ENCODE measurements around the gene CERT1.

Gene CERT1

DNA sequence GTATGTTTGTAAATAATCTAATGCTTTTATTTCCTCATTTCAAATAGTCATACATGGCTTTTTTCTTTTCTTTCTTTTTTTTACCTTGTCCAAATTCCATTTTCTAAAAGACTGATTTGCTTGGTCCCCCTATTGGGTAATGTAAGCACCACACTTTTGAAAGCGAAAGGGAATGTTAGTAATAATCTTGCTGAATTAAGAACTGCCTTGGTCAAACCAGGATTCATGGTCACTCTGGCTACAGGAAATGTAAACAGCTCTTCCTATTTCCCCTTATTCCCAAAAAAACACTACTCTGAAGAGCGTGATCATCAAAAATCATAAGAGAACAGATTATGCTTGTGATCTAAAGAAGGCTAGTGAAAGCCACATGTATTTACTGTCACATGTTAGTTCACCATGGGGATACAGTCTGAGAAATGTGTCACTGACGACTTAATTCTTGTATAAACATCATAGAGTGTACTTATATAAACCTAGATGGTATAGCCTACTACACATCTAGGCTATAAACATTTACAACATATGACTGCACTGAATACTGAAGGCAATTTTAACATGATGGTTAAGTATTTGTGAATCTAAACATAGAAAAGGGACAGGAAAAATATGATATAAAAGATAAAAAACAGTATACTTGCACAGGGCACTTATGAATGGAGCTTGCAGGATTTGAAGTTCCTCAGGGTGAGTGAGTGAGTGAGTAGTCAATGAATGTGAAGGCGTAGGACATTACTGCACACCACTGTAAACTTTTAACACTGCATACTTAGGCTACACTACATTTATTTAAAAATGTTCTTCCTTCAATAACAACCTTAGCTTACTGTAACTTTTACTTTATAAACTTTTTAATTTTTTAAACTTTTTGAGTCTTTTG lies 99.1 kb downstream of the CERT1 start:
- Histone ChIP-seq H3K4me1 (ENCODE audit: control insufficient read depth, insufficient read depth, low read length) (peaks cover 21% of the 10 kb centered on the region), H3K9me3 (ENCODE audit: control insufficient read depth, insufficient read depth, low read length) (no peaks in the 10 kb centered on the region), H3K36me3 (ENCODE audit: control insufficient read depth, insufficient read depth, low read length) (peaks cover 25% of the 10 kb centered on the region), H3K27me3 (ENCODE audit: control insufficient read depth, insufficient read depth, low read length) (no peaks in the 10 kb centered on the region), H3K9ac (ENCODE audit: low read depth, low read length) (no peak overlapping the region), H3K27ac (ENCODE audit: low read depth, low read length) (peak overlapping the region; percentile 33), H3K4me3 (ENCODE audit: low read depth, low read length) (no peak overlapping the region)

- peaks cover 4% of the 10 kb centered on the region; the same call in 1 of the 2 replicates for H3K4me1 ChIP-seq (ENCODE audit: control insufficient read depth, insufficient read depth, low read length)
- H3K4me3 ChIP-seq (ENCODE audit: low read depth, low read length), result no peak overlapping the region
- H3K27ac ChIP-seq (ENCODE audit: low read depth, low read length), result no peak overlapping the region
- H3K36me3 ChIP-seq (ENCODE audit: control insufficient read depth, insufficient read depth, low read length), result peaks cover 10% of the 10 kb centered on the region
- H3K9ac ChIP-seq (ENCODE audit: low read depth, low read length), result no peak overlapping the region
- H3K27me3 ChIP-seq (ENCODE audit: control insufficient read depth, insufficient read depth, low read length), result peaks cover 3% of the 10 kb centered on the region
- H3K9me3 ChIP-seq (ENCODE audit: control insufficient read depth, insufficient read depth, low read length), result no peaks in the 10 kb centered on the region
Measured at GRCh38 chr5:75405296-75405695, 106.1 kb downstream of the CERT1 start.

DNA sequence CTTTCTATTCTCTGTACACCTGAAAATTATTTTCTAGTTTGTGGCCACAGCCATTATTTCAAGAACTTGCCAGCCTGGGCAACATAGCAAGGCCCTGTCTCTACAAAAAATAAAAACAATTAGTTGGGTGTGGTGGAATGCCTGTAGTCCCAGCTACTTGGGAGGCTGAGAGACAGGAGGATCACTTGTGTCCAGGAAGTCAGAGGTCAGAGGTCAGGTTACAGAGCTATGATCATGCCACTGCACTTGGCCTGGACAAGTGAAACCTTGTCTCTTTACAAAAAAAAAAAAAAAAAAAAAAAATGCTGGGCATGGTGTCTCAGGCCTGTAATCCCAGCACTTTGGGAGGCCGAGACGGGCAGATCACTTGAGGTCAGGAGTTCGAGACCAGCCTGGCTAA lies 116.2 kb downstream of the CERT1 start:
- H3K27ac ChIP-seq (ENCODE audit: low read depth, low read length), result no peak overlapping the region
- H3K4me3 ChIP-seq (ENCODE audit: low read depth, low read length), result no peak overlapping the region
- H3K27me3 ChIP-seq (ENCODE audit: control insufficient read depth, insufficient read depth, low read length), result no peaks in the 10 kb centered on the region
- peaks cover 16% of the 10 kb centered on the region for H3K36me3 ChIP-seq (ENCODE audit: control insufficient read depth, insufficient read depth, low read length)
- H3K9me3 ChIP-seq (ENCODE audit: control insufficient read depth, insufficient read depth, low read length), result no peaks in the 10 kb centered on the region
- peaks cover 10% of the 10 kb centered on the region for H3K4me1 ChIP-seq (ENCODE audit: control insufficient read depth, insufficient read depth, low read length)
- no peak overlapping the region for H3K9ac ChIP-seq (ENCODE audit: low read depth, low read length)

DNA sequence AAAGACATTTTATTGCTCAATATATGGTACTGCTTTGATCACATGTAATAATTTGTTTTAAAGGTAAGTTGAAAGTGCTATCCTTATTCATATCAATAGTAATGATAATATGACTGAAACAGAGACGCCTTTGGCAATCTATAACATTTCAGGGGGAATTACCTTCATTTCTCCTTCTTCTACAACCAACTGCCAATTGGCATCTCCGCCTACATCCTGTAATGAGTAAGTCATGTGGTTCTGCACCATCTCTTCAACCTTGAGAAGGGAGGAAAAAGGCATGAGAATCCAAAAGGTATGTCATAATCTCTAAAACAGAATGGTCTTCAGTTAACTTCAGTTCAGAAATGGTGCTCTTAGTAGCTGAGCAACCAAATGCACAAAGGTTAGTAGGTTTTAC lies 122.0 kb downstream of the CERT1 start:
- H3K9ac ChIP-seq (ENCODE audit: low read depth, low read length), result no peak overlapping the region
- no peaks in the 10 kb centered on the region for H3K9me3 ChIP-seq (ENCODE audit: control insufficient read depth, insufficient read depth, low read length)
- peaks cover 30% of the 10 kb centered on the region for H3K36me3 ChIP-seq (ENCODE audit: control insufficient read depth, insufficient read depth, low read length)
- no peaks in the 10 kb centered on the region for H3K27me3 ChIP-seq (ENCODE audit: control insufficient read depth, insufficient read depth, low read length)
- H3K27ac ChIP-seq (ENCODE audit: low read depth, low read length), result no peak overlapping the region
- H3K4me3 ChIP-seq (ENCODE audit: low read depth, low read length), result no peak overlapping the region
- H3K4me1 ChIP-seq (ENCODE audit: control insufficient read depth, insufficient read depth, low read length), result no peaks in the 10 kb centered on the region

- Histone ChIP-seq H3K27ac (ENCODE audit: low read depth, low read length) (no peak overlapping the region), H3K36me3 (ENCODE audit: control insufficient read depth, insufficient read depth, low read length) (peaks cover 44% of the 10 kb centered on the region), H3K4me3 (ENCODE audit: low read depth, low read length) (no peak overlapping the region), H3K4me1 (ENCODE audit: control insufficient read depth, insufficient read depth, low read length) (no peaks in the 10 kb centered on the region), H3K9ac (ENCODE audit: low read depth, low read length) (no peak overlapping the region), H3K27me3 (ENCODE audit: control insufficient read depth, insufficient read depth, low read length) (no peaks in the 10 kb centered on the region), H3K9me3 (ENCODE audit: control insufficient read depth, insufficient read depth, low read length) (no peaks in the 10 kb centered on the region)
Measured at GRCh38 chr5:75387806-75388205, 123.6 kb downstream of the CERT1 start.

GRCh38 chr5:75384218-75384617 lies 127.2 kb downstream of the CERT1 start:
- Histone ChIP-seq H3K27ac (ENCODE audit: low read depth, low read length) (no peak overlapping the region), H3K36me3 (ENCODE audit: control insufficient read depth, insufficient read depth, low read length) (peaks cover 70% of the 10 kb centered on the region), H3K4me1 (ENCODE audit: control insufficient read depth, insufficient read depth, low read length) (no peaks in the 10 kb centered on the region), H3K27me3 (ENCODE audit: control insufficient read depth, insufficient read depth, low read length) (no peaks in the 10 kb centered on the region), H3K9me3 (ENCODE audit: control insufficient read depth, insufficient read depth, low read length) (no peaks in the 10 kb centered on the region), H3K9ac (ENCODE audit: low read depth, low read length) (no peak overlapping the region), H3K4me3 (ENCODE audit: low read depth, low read length) (no peak overlapping the region)

- Histone ChIP-seq H3K9ac (ENCODE audit: low read depth, low read length) (no peak overlapping the region), H3K36me3 (ENCODE audit: control insufficient read depth, insufficient read depth, low read length) (peaks cover 89% of the 10 kb centered on the region), H3K27ac (ENCODE audit: low read depth, low read length) (no peak overlapping the region), H3K27me3 (ENCODE audit: control insufficient read depth, insufficient read depth, low read length) (no peaks in the 10 kb centered on the region), H3K4me3 (ENCODE audit: low read depth, low read length) (no peak overlapping the region), H3K4me1 (ENCODE audit: control insufficient read depth, insufficient read depth, low read length) (no peaks in the 10 kb centered on the region), H3K9me3 (ENCODE audit: control insufficient read depth, insufficient read depth, low read length) (no peaks in the 10 kb centered on the region)
Measured at GRCh38 chr5:75381456-75381855, 130.0 kb downstream of the CERT1 start.

- H3K36me3 ChIP-seq (ENCODE audit: control insufficient read depth, insufficient read depth, low read length), result peaks cover 77% of the 10 kb centered on the region
Measured at GRCh38 chr5:75380099-75380498, 131.3 kb downstream of the CERT1 start.

GRCh38 chr5:75375414-75375813 lies 136.0 kb downstream of the CERT1 start:
- no peaks in the 10 kb centered on the region for H3K9me3 ChIP-seq (ENCODE audit: control insufficient read depth, insufficient read depth, low read length)
- no peak overlapping the region for H3K9ac ChIP-seq (ENCODE audit: low read depth, low read length)
- peaks cover 45% of the 10 kb centered on the region for H3K36me3 ChIP-seq (ENCODE audit: control insufficient read depth, insufficient read depth, low read length)
- H3K4me1 ChIP-seq (ENCODE audit: control insufficient read depth, insufficient read depth, low read length), result no peaks in the 10 kb centered on the region
- no peak overlapping the region for H3K27ac ChIP-seq (ENCODE audit: low read depth, low read length)
- H3K27me3 ChIP-seq (ENCODE audit: control insufficient read depth, insufficient read depth, low read length), result no peaks in the 10 kb centered on the region
- H3K4me3 ChIP-seq (ENCODE audit: low read depth, low read length), result no peak overlapping the region

More at GRCh38 chr5:75380099-75380498, 131.3 kb downstream of the CERT1 start:
- H3K9ac ChIP-seq (ENCODE audit: low read depth, low read length), result no peak overlapping the region
- no peaks in the 10 kb centered on the region for H3K9me3 ChIP-seq (ENCODE audit: control insufficient read depth, insufficient read depth, low read length)
- no peaks in the 10 kb centered on the region for H3K27me3 ChIP-seq (ENCODE audit: control insufficient read depth, insufficient read depth, low read length)
- no peak overlapping the region for H3K4me3 ChIP-seq (ENCODE audit: low read depth, low read length)
- no peak overlapping the region for H3K27ac ChIP-seq (ENCODE audit: low read depth, low read length)
- no peaks in the 10 kb centered on the region for H3K4me1 ChIP-seq (ENCODE audit: control insufficient read depth, insufficient read depth, low read length)

DNA sequence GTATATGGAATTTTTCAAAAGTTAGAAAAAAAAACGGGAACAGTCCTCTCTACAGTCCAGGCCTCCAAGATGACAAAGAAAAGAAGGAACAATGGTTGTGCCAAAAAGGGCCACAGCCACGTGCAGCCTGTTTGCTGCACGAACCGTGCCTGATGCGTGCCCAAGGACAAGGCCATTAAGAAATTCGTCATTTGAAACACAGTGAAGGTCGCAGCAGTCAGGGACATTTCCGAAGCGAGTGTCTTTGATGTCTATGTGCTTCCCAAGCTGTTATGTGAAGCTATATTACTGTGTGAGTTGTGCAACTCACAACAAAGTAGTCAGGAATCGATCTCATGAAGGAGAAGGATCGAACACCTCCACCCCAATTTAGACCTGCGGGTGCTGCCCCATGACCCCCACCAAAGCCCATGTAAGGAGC lies 137.0 kb downstream of the CERT1 start:
- no peaks in the 10 kb centered on the region for H3K4me1 ChIP-seq (ENCODE audit: control insufficient read depth, insufficient read depth, low read length)
- no peak overlapping the region for H3K9ac ChIP-seq (ENCODE audit: low read depth, low read length)
- H3K4me3 ChIP-seq (ENCODE audit: low read depth, low read length), result no peak overlapping the region
- no peaks in the 10 kb centered on the region for H3K9me3 ChIP-seq (ENCODE audit: control insufficient read depth, insufficient read depth, low read length)
- H3K27ac ChIP-seq (ENCODE audit: low read depth, low read length), result no peak overlapping the region
- no peaks in the 10 kb centered on the region for H3K27me3 ChIP-seq (ENCODE audit: control insufficient read depth, insufficient read depth, low read length)
- H3K36me3 ChIP-seq (ENCODE audit: control insufficient read depth, insufficient read depth, low read length), result peaks cover 36% of the 10 kb centered on the region

DNA sequence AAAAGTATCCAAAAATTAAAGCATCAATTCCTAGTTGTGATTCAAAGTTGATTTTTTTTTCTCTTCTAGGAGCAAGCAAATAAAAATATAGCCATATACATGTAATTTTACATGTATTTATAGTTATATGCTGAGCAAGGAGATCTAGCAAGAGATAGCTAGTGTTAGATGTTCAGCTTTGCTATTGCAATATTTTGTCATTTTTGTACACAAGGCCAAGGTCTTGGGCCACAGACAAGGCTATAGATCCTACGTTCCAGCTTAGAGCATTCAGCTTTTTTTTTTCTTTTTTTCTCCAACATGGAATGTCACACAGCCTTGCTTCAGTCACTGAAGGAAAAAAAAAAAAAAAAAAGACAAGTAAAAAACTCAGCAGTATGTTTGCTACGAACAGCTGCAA lies 137.6 kb downstream of the CERT1 start:
- Histone ChIP-seq H3K27me3 (ENCODE audit: control insufficient read depth, insufficient read depth, low read length) (no peaks in the 10 kb centered on the region), H3K27ac (ENCODE audit: low read depth, low read length) (no peak overlapping the region), H3K9me3 (ENCODE audit: control insufficient read depth, insufficient read depth, low read length) (no peaks in the 10 kb centered on the region), H3K4me3 (ENCODE audit: low read depth, low read length) (no peak overlapping the region), H3K9ac (ENCODE audit: low read depth, low read length) (no peak overlapping the region), H3K36me3 (ENCODE audit: control insufficient read depth, insufficient read depth, low read length) (peaks cover 31% of the 10 kb centered on the region), H3K4me1 (ENCODE audit: control insufficient read depth, insufficient read depth, low read length) (no peaks in the 10 kb centered on the region)
